Measurements from ENCODE around the gene SCMH1. TPM values are rescaled to one million over a fixed set of nuclear protein-coding genes. Genes with fewer than 3 reads are reported as not detected.

The SCMH1 gene
- total RNA-seq, 1 experiment from 2014 or later: 16.5 TPM

DNA sequence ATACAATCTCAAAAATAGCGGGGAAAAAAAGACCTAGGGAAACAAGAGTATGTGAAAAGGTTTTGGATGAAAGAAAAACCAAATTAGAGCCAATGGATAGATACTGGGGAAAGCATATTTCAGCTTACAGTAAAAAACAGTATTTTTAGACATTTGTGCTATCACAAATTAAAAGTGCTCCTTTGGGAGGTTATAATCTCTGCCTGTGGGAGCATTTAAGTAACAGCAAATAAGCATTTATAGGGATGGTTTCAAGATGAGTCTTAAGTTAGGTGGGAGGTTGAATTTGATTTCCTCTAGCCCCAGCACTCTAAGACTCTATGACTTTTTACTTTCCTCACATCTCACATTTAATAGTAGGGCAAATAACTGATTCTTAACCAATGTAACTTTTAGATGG lies 141.0 kb downstream of the SCMH1 start:
- H3K4me3 Mint-ChIP-seq: no peak overlapping the region
- Histone ChIP-seq H2BK15ac (ENCODE audit: low read depth, low read length) (no peak overlapping the region), H3K79me2 (ENCODE audit: insufficient read depth, low read length) (no peaks in the 10 kb centered on the region), H3K14ac (ENCODE audit: insufficient read depth, low read length) (no peak overlapping the region), H2AFZ (ENCODE audit: low read length) (no peak overlapping the region), H3K4ac (ENCODE audit: low read depth, low read length) (no peak overlapping the region), H4K8ac (replicated peaks; ENCODE audit: insufficient read length, low read depth, low read length) (no peak overlapping the region), H3K23ac (ENCODE audit: insufficient read length, low read depth, low read length) (no peak overlapping the region), H3K56ac (ENCODE audit: insufficient read length, low read depth, low read length) (no peak overlapping the region), H3K18ac (ENCODE audit: insufficient read length, low read depth, low read length) (no peak overlapping the region), H2BK12ac (ENCODE audit: insufficient read length, low read depth, low read length) (no peak overlapping the region), H3K9me3 (ENCODE audit: control insufficient read depth, low read depth, low read length) (no peaks in the 10 kb centered on the region), H4K20me1 (ENCODE audit: control insufficient read depth, insufficient read depth, insufficient read length) (no peaks in the 10 kb centered on the region), H3K27ac (ENCODE audit: insufficient read length, low read depth, low read length) (no peak overlapping the region), H3K9ac (ENCODE audit: extremely low read depth, insufficient read length, low read length) (no peak overlapping the region), H4K91ac (ENCODE audit: insufficient read length, low read depth, low read length) (no peak overlapping the region), H3K79me1 (ENCODE audit: insufficient read depth, low read depth, low read length, poor library complexity, severe bottlenecking) (no peaks in the 10 kb centered on the region), H3K27me3 (ENCODE audit: insufficient read depth, low read length) (no peaks in the 10 kb centered on the region), H2BK5ac (ENCODE audit: insufficient read length, low read length) (no peak overlapping the region), H2AK5ac (ENCODE audit: insufficient read length, low read length) (no peak overlapping the region), H3T11ph (ENCODE audit: low read length) (no peak overlapping the region), H2BK120ac (ENCODE audit: low read depth, low read length, poor library complexity, severe bottlenecking) (no peak overlapping the region), H2BK20ac (ENCODE audit: low read depth, low read length, poor library complexity, severe bottlenecking) (no peak overlapping the region), H3K4me1 (ENCODE audit: insufficient read depth, low read length) (peaks cover 2% of the 10 kb centered on the region; the same call in 1 of the 2 replicates), H3K23me2 (ENCODE audit: insufficient read length, low read depth, low read length, poor library complexity, severe bottlenecking) (no peaks in the 10 kb centered on the region), H3K4me2 (ENCODE audit: insufficient read depth, insufficient read length, low read length) (no peak overlapping the region), H4K5ac (ENCODE audit: insufficient read length, low read depth, low read length) (no peak overlapping the region)
- no peaks in the 10 kb centered on the region for H3K9me3 Mint-ChIP-seq
- H3K27me3 Mint-ChIP-seq (ENCODE audit: low read depth): no peaks in the 10 kb centered on the region
- no CpG with 5 or more reads among the region's 1 CpG for WGBS (ENCODE audit: extremely low coverage, insufficient read length, low lambda C conversion rate)
- peaks cover 6 to 8% of the 10 kb centered on the region in 2 experiments for H3K4me1 Mint-ChIP-seq
- no peak overlapping the region for H3K27ac Mint-ChIP-seq
- H3K36me3 Mint-ChIP-seq (ENCODE audit: insufficient read depth in 1 of 3, low read depth in 3 of 3): no peaks in the 10 kb centered on the region
- DNase-seq: no peak
- TF ChIP-seq, protein P1, sequence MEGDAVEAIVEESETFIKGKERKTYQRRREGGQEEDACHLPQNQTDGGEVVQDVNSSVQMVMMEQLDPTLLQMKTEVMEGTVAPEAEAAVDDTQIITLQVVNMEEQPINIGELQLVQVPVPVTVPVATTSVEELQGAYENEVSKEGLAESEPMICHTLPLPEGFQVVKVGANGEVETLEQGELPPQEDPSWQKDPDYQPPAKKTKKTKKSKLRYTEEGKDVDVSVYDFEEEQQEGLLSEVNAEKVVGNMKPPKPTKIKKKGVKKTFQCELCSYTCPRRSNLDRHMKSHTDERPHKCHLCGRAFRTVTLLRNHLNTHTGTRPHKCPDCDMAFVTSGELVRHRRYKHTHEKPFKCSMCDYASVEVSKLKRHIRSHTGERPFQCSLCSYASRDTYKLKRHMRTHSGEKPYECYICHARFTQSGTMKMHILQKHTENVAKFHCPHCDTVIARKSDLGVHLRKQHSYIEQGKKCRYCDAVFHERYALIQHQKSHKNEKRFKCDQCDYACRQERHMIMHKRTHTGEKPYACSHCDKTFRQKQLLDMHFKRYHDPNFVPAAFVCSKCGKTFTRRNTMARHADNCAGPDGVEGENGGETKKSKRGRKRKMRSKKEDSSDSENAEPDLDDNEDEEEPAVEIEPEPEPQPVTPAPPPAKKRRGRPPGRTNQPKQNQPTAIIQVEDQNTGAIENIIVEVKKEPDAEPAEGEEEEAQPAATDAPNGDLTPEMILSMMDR (conservative IDR thresholded peaks at IDR 0.05): no peak

Measured in H9 (cell line).